ENCODE data around the gene HTD2. TPM values are rescaled to one million over a fixed set of nuclear protein-coding genes. Genes with fewer than 3 reads are reported as not detected.

Gene HTD2
- total and polyA plus RNA-seq, 12 donors = 1.6 to 13.2 (median 10.3) TPM

DNA sequence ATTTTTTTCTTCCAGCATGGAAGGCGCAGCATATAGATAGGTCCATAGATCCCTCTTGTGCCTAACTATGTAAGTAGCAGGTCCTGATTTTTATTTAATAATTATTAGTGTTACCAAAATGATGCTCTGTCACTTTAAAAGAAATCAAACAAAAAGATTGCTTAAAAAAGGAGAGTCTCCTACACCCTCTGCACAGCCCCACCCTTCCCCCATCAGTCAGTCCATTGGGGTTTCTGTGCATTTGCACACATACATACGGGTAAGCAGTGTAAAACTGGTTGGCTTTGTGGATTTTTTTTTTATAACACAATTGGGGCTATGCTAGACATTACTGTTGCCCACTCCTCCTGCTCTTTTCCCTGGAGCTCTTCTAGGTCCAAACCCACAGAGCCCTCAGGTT, 7.2 kb upstream of the HTD2 start:
- WGBS, 4 donors = 59 to 75% (median 66%) methylated on average over 2 of the region's 2 CpGs
- H3K9me3 ChIP-seq (replicated peaks in 1 of 3) = no peaks in the 10 kb centered on the region
- no peaks in the 10 kb centered on the region for H3K36me3 ChIP-seq (replicated peaks in 1 of 2)
- no peaks in the 10 kb centered on the region for H3K27me3 ChIP-seq
- no peaks in the 10 kb centered on the region for H3K4me1 ChIP-seq (replicated peaks in 1 of 2)
- TF ChIP-seq, protein P1, sequence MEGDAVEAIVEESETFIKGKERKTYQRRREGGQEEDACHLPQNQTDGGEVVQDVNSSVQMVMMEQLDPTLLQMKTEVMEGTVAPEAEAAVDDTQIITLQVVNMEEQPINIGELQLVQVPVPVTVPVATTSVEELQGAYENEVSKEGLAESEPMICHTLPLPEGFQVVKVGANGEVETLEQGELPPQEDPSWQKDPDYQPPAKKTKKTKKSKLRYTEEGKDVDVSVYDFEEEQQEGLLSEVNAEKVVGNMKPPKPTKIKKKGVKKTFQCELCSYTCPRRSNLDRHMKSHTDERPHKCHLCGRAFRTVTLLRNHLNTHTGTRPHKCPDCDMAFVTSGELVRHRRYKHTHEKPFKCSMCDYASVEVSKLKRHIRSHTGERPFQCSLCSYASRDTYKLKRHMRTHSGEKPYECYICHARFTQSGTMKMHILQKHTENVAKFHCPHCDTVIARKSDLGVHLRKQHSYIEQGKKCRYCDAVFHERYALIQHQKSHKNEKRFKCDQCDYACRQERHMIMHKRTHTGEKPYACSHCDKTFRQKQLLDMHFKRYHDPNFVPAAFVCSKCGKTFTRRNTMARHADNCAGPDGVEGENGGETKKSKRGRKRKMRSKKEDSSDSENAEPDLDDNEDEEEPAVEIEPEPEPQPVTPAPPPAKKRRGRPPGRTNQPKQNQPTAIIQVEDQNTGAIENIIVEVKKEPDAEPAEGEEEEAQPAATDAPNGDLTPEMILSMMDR (IDR thresholded peaks at IDR 0.05) = no peak
- TF ChIP-seq POLR2A (IDR thresholded peaks at IDR 0.05) = no peak
- no peak for DNase-seq
- no peak overlapping the region for H3K27ac ChIP-seq
- H3K4me3 ChIP-seq = no peak overlapping the region
- intact Hi-C loops (cut with DNase I) = loop anchor here (2.0 to 10.0 kb wide), 4 partner anchors 54 to 112 kb away; partner anchors contain the start of gene ABHD6 (in 1 of the 2)

DNA sequence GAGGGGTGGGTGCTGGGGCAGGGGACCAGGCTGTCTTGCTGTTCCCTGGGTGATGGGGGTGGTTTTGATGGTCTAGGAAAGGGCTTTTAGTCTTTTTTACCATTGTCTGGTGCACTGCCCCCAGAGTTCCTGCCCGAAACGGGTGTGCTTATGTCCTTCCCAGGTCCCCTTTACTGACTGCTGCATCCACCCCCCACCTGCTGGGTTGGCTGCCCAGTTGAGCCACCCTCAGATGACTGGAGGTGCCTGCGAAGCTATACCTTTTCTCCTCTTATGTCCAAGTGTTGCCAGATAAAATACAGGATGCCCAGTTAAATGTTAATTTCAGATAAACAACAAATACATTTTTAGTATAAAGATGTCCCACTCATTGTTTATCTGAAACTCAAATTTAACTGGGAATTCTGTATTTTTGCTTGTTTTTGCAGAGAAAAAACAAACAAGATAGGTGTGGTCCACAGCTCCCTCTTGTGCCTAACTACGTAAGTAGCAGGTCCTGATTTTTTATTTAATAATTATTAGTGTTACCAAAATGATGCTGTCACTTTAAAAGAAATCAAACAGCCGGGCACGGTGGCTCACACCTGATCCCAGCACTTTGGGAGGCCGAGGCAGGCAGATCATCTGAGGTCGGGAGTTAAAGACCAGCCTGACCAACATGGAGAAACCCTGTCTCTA, 6.3 kb upstream of the HTD2 start:
- Histone ChIP-seq H3K4me1 (replicated peaks in 1 of 2) (no peaks in the 10 kb centered on the region), H3K27me3 (no peaks in the 10 kb centered on the region), H3K9me3 (replicated peaks in 1 of 3) (no peaks in the 10 kb centered on the region), H3K4me3 (no peak overlapping the region), H3K36me3 (replicated peaks in 1 of 2) (no peaks in the 10 kb centered on the region), H3K27ac (no peak overlapping the region)
- no peak for TF ChIP-seq POLR2A (IDR thresholded peaks at IDR 0.05)
- TF ChIP-seq, protein P1 (IDR thresholded peaks at IDR 0.05) = peak; percentile 48 to 80 (median 72)
- WGBS, 4 donors = 12 to 15% (median 14%) methylated on average over 8 of the region's 8 CpGs
- intact Hi-C loops (cut with DNase I) = loop anchor here (2.0 to 10.0 kb wide), 5 partner anchors 55 to 295 kb away; partner anchors contain the start of genes ABHD6 (in 1 of the 2) and FLNB (in 1 of the 2)
- peak in 1 of 7 donors; percentile 28 for DNase-seq

DNA sequence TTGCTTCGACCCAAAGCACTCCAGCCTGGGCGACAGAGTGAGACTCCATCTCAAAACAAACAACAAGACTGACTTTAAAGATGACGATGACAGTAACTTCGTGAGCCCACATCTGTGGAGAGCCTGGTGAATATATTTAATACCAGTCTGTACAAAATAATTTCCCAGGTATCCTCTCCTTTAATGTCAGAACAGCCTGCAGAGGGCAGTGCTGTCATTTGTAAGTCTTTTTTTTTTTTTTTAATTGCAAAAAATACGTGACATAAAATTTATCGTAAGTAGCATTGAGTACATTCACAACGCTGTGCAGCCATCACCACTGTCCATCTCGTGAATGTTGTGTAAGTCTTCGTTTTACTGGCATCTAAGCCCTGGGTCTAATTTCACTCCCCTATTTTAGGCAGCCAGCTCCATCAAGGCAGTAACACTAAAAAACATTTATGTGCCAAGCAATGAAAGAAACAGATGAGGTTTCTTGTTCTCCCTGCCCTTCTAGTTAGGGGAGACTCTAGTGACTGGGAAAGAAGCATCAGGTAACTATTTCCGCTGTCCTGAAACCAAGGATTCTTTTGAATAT, 1.4 kb downstream of the HTD2 start:
- H3K36me3 ChIP-seq (replicated peaks in 1 of 2) = peaks cover 0 to 24% of the 10 kb centered on the region in 2 donors
- peak in 6 of 7 donors; percentile 38 to 77 (median 47) for DNase-seq
- peak overlapping the region; percentile 91 to 100 (median 98) for H3K27ac ChIP-seq
- H3K4me3 ChIP-seq = peak overlapping the region in 2 of 4 donors; percentile 85 to 96
- no peaks in the 10 kb centered on the region for H3K27me3 ChIP-seq
- no peak for TF ChIP-seq POLR2A (IDR thresholded peaks at IDR 0.05)
- TF ChIP-seq, protein P1 (IDR thresholded peaks at IDR 0.05) = peak; percentile 30 to 53 (median 40)
- H3K4me1 ChIP-seq (replicated peaks in 1 of 2) = peaks cover 19 to 26% of the 10 kb centered on the region in 2 donors
- WGBS, 4 donors = 23 to 27% (median 24%) methylated on average over 10 of the region's 10 CpGs
- intact Hi-C loops (cut with DNase I) = loop anchor here in 1 of 2 donors (10.0 kb wide), 1 partner anchor 303 kb away; the partner anchor contains the start of gene FLNB
- no peaks in the 10 kb centered on the region for H3K9me3 ChIP-seq (replicated peaks in 1 of 3)

DNA sequence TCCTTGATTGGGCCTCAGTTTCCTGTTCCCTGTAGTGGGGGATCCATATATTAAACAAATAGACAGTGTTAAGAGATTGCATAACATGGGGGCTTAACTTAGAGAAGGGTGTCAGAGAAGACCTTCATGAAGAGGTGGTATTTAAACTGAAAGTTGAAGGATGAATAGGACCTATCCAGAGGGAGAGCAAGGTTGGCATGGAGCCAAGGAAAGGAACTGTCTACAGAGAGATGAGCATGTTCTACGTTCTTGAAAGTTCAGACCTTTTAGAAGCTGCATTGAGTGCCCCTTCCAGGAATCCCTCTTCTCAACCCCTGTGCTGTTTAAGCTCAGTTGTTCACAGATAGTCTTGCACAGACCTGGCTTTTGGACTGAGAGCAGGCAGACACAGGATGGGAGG, 2.4 kb downstream of the HTD2 start:
- TF ChIP-seq POLR2A (IDR thresholded peaks at IDR 0.05) = no peak
- TF ChIP-seq, protein P1 (IDR thresholded peaks at IDR 0.05) = no peak
- peak in 5 of 7 donors; percentile 49 to 69 (median 52) for DNase-seq
- peaks cover 19 to 26% of the 10 kb centered on the region in 2 donors for H3K4me1 ChIP-seq (replicated peaks in 1 of 2)
- intact Hi-C loops (cut with DNase I) = loop anchor here in 1 of 2 donors (10.0 kb wide), 1 partner anchor 304 kb away; the partner anchor contains the start of gene FLNB
- WGBS, 4 donors = 6 to 29% (median 17%) methylated on average over 1 of the region's 1 CpG
- H3K4me3 ChIP-seq = no peak overlapping the region
- peak overlapping the region in 1 of 5 donors; percentile 32 for H3K27ac ChIP-seq
- H3K36me3 ChIP-seq (replicated peaks in 1 of 2) = peaks cover 0 to 34% of the 10 kb centered on the region in 2 donors
- no peaks in the 10 kb centered on the region for H3K9me3 ChIP-seq (replicated peaks in 1 of 3)
- no peaks in the 10 kb centered on the region for H3K27me3 ChIP-seq
